Adrenal gland (tissue), 5 donors: ENCODE data around the gene DAPL1.

Source experiments
- CTCF ChIP-seq, 6 experiments: fragments of 450-650 bp in 4 of 6; fragments of 200-600 bp in 2 of 6; sonication (generic) in 1 of 6; IDR thresholded peaks; 1 replicate in 5 of 6; 2 replicates in 1 of 6; pipeline versions ENCODE4 v1.5.1 to v1.8.0; 2016 to 2021; ENCODE audit warnings: antibody characterized with exemption in 6 of 6, mild to moderate bottlenecking in 2 of 6, moderate library complexity in 1 of 6
- POLR2A ChIP-seq, 2 donors: fragments of 450-650 bp; IDR thresholded peaks; one replicate each; pipeline ENCODE4 v1.6.1; 2017; ENCODE audit warnings: antibody characterized with exemption in 2 of 2, mild to moderate bottlenecking in 2 of 2, moderate library complexity in 1 of 2
- donor health status: DM: no; HTN: no; CAD: no.

- TF ChIP-seq CTCF (IDR thresholded peaks at IDR 0.05) (no peak), POLR2A (IDR thresholded peaks at IDR 0.05) (no peak)
Measured at GRCh38 chr2:158822193-158822592, 27.1 kb downstream of the DAPL1 start.
